Measurements from ENCODE around the gene DAB2IP.

GRCh38 chr9:121675381-121675780 lies 23.9 kb downstream of the DAB2IP start:
- no peak for TF ChIP-seq CTCF (IDR thresholded peaks at IDR 0.05; ENCODE audit: low read depth, low read length)
- TF ChIP-seq EZH2phosphoT487 (IDR thresholded peaks at IDR 0.05; ENCODE audit: low read depth): no peak

Data from OCI-LY3 (cell line).